Calu3 (cell line): Measurements from ENCODE around the gene MRPL58. TPM values are rescaled to one million over a fixed set of nuclear protein-coding genes. Genes with fewer than 3 reads are reported as not detected.

Experiments
- BruUV-seq: library from RNA; stranded (reverse); fragments of 400-500 nt; replicated peaks from 2 replicates; lab custom pipeline; 2021; lab: Mats Ljungman, UMichigan
- CTCF ChIA-PET: fragments of 300-600 bp; sonication (Branson Sonifier 250); formaldehyde crosslinking; loops from one replicate; lab custom pipeline; 2022; ENCODE audit warnings: antibody characterized with exemption; lab: Charles Lee
- DNase-seq: peaks from one replicate; pipeline ENCODE4 v3.0.0; 2022
- H3K27ac Mint-ChIP-seq: one replicate; pipeline ENCODE4 v1.8.0; 2022; ENCODE audit warnings: mixed read lengths; ENCODE audit not compliant: unreplicated experiment
- H3K27me3 Mint-ChIP-seq: one replicate; pipeline ENCODE4 v1.8.0; 2022; ENCODE audit warnings: mixed read lengths; ENCODE audit not compliant: unreplicated experiment
- H3K36me3 Mint-ChIP-seq: one replicate; pipeline ENCODE4 v1.8.0; 2022; ENCODE audit warnings: mild to moderate bottlenecking, moderate library complexity, mixed read lengths; ENCODE audit not compliant: insufficient read depth, unreplicated experiment
- H3K4me1 Mint-ChIP-seq: one replicate; pipeline ENCODE4 v1.8.0; 2022; ENCODE audit warnings: mild to moderate bottlenecking, low read depth, mixed read lengths; ENCODE audit not compliant: unreplicated experiment
- H3K4me3 Mint-ChIP-seq: one replicate; pipeline ENCODE4 v1.8.0; 2022; ENCODE audit warnings: mild to moderate bottlenecking, low read depth, moderate library complexity, mixed read lengths; ENCODE audit not compliant: unreplicated experiment
- H3K9me3 Mint-ChIP-seq: one replicate; pipeline ENCODE4 v1.8.0; 2022; ENCODE audit warnings: low read depth, mixed read lengths; ENCODE audit not compliant: unreplicated experiment
- CTCF ChIP-seq: fragments of 200-600 bp; IDR thresholded peaks from one replicate; pipeline ENCODE4 v1.8.0; 2022; ENCODE audit warnings: antibody characterized with exemption; ENCODE audit not compliant: unreplicated experiment
- intact Hi-C: fragments of 100-400 bp; cut with micrococcal nuclease; formaldehyde crosslinking; loops from one replicate; pipeline ENCODE4 v1.10.0; 2022; ENCODE audit not compliant: unreplicated experiment
- total RNA-seq: library from RNA; stranded (reverse); gene quantifications from 2 replicates; pipeline ENCODE4 v1.2.3, GENCODE V29; 2022

MRPL58 gene
- total RNA-seq, 1 experiment from 2014 or later: 49.0 TPM

- Mint-ChIP-seq H3K27me3 (no peaks in the 10 kb centered on the region), H3K27ac (peak overlapping the region; percentile 76), H3K4me1 (peaks cover 38% of the 10 kb centered on the region), H3K36me3 (peaks cover 47% of the 10 kb centered on the region), H3K4me3 (peak overlapping the region; percentile 72), H3K9me3 (no peaks in the 10 kb centered on the region)
- CTCF ChIA-PET: interaction anchor here (0.6 to 4.2 kb wide), 7 partner anchors 10 to 775 kb away, joined by 3 to 26 read pairs (median 5); partner anchors contain the start of genes CDR2L and MRPL58
- TF ChIP-seq CTCF: no peak
- DNase-seq: no peak
- BruUV-seq: no TSS peak
- intact Hi-C loops: no loop called here
Observed at GRCh38 chr17:74971842-74972106, 40.7 kb upstream of the MRPL58 start.

GRCh38 chr17:74972107-74972972 is 40.1 kb upstream of the MRPL58 start, which contains the start of gene HID1:
TSS of gene HID1 (minus strand) at chr17:74972759. CDS start at chr17:74972656, 103 bp downstream.
- CTCF ChIA-PET: interaction anchor here (0.6 to 4.2 kb wide), 9 partner anchors 10 to 775 kb away, joined by 3 to 26 read pairs (median 5); partner anchors contain the start of genes CDR2L and MRPL58
- Mint-ChIP-seq H3K36me3 (peaks cover 47% of the 10 kb centered on the region), H3K4me3 (peak within 1 kb of the TSS; percentile 72), H3K4me1 (peaks cover 38% of the 10 kb centered on the region), H3K27ac (peak within 1 kb of the TSS; percentile 76), H3K27me3 (no peaks in the 10 kb centered on the region), H3K9me3 (no peaks in the 10 kb centered on the region)
- TF ChIP-seq CTCF: no peak
- BruUV-seq: no TSS peak
- intact Hi-C loops: no loop called here
- DNase-seq: peak; percentile 86

- Mint-ChIP-seq H3K36me3 (peaks cover 47% of the 10 kb centered on the region), H3K9me3 (no peaks in the 10 kb centered on the region), H3K4me1 (peaks cover 38% of the 10 kb centered on the region), H3K27ac (peak overlapping the region; percentile 76), H3K27me3 (no peaks in the 10 kb centered on the region), H3K4me3 (peak overlapping the region; percentile 72)
- TF ChIP-seq CTCF: no peak
- intact Hi-C loops: no loop called here
- CTCF ChIA-PET: interaction anchor here (0.6 to 4.2 kb wide), 6 partner anchors 10 to 67 kb away, joined by 3 to 26 read pairs (median 8); partner anchors contain the start of genes CDR2L and MRPL58
- no peak for DNase-seq
- no TSS peak for BruUV-seq
Observed at GRCh38 chr17:74972973-74973328, 39.5 kb upstream of the MRPL58 start.

GRCh38 chr17:74975943-74976342 is 36.5 kb upstream of the MRPL58 start:
- DNase-seq: no peak
- H3K4me3 Mint-ChIP-seq: no peak overlapping the region
- peaks cover 30% of the 10 kb centered on the region for H3K36me3 Mint-ChIP-seq
- intact Hi-C loops: no loop called here
- no peaks in the 10 kb centered on the region for H3K9me3 Mint-ChIP-seq
- no peaks in the 10 kb centered on the region for H3K27me3 Mint-ChIP-seq
- BruUV-seq: no TSS peak
- peaks cover 17% of the 10 kb centered on the region for H3K4me1 Mint-ChIP-seq
- TF ChIP-seq CTCF: no peak
- no peak overlapping the region for H3K27ac Mint-ChIP-seq
- CTCF ChIA-PET: no interaction called here
